HepG2 (cell line): ENCODE measurements around the gene TMEM198. TPM values are rescaled to one million over a fixed set of nuclear protein-coding genes. Genes with fewer than 3 reads are reported as not detected.
A peak's percentile ranks its signal among the peaks of the same experiment; 100 is the strongest.

Source experiments
- DR1 ChIP-seq: sonication (generic); formaldehyde crosslinking; IDR thresholded peaks from 2 replicates; pipeline ENCODE4 v1.8.0; 2021; ENCODE audit warnings: mild to moderate bottlenecking, missing genetic modification reagents, inconsistent platforms
- ELF4 ChIP-seq: sonication (generic); formaldehyde crosslinking; IDR thresholded peaks from 2 replicates; pipeline ENCODE4 v1.5.0; 2020; ENCODE audit warnings: missing genetic modification reagents, mild to moderate bottlenecking, moderate library complexity, borderline replicate concordance
- IRF2 ChIP-seq: IDR thresholded peaks from 2 replicates; pipeline ENCODE4 v1.6.1; 2018; ENCODE audit warnings: missing genetic modification reagents, missing compliant biosample characterization
- JUNB ChIP-seq: sonication (generic); formaldehyde crosslinking; IDR thresholded peaks from 2 replicates; pipeline ENCODE4 v1.8.0; 2022; ENCODE audit warnings: missing genetic modification reagents, mild to moderate bottlenecking, borderline replicate concordance
- KDM4B ChIP-seq: sonication (generic); formaldehyde crosslinking; IDR thresholded peaks from 2 replicates; pipeline ENCODE4 v1.4.0; 2020; ENCODE audit warnings: missing genetic modification reagents
- MAFF ChIP-seq: IDR thresholded peaks from 2 replicates; pipeline ENCODE4 v1.6.1; 2011; ENCODE audit warnings: low read depth, low read length, improper control_type of control experiment
- MAZ ChIP-seq, 2 experiments: sonication (generic) in 1 of 2; formaldehyde crosslinking in 1 of 2; IDR thresholded peaks; 2 replicates each; pipeline versions ENCODE4 v1.5.0 to v1.6.1; 2012 to 2020; ENCODE audit warnings: low read depth in 2 of 2, mild to moderate bottlenecking in 2 of 2, borderline replicate concordance in 1 of 2, improper control_type of control experiment in 1 of 2, low read length in 1 of 2, missing genetic modification reagents in 1 of 2, moderate library complexity in 1 of 2
- PHF20 ChIP-seq: sonication (generic); formaldehyde crosslinking; IDR thresholded peaks from 2 replicates; pipeline ENCODE4 v1.5.0; 2020; ENCODE audit warnings: mild to moderate bottlenecking, missing genetic modification reagents
- REXO4 ChIP-seq: sonication (generic); formaldehyde crosslinking; IDR thresholded peaks from 2 replicates; pipeline ENCODE4 v1.8.0; 2022; ENCODE audit warnings: missing genetic modification reagents, mild to moderate bottlenecking, borderline replicate concordance
- SRF ChIP-seq: IDR thresholded peaks from 2 replicates; pipeline ENCODE4 v1.6.1; 2011; ENCODE audit warnings: mild to moderate bottlenecking, low read depth, low read length, moderate library complexity
- ZMYM3 ChIP-seq: sonication (generic); formaldehyde crosslinking; IDR thresholded peaks from 2 replicates; pipeline ENCODE4 v1.5.1; 2020; ENCODE audit warnings: mild to moderate bottlenecking, missing genetic modification reagents
- ZNF235 ChIP-seq: sonication (generic); formaldehyde crosslinking; IDR thresholded peaks from 2 replicates; pipeline ENCODE4 v1.8.1; 2023; ENCODE audit warnings: mild to moderate bottlenecking, missing genetic modification reagents, borderline replicate concordance
- ZNF44 ChIP-seq: sonication (generic); formaldehyde crosslinking; IDR thresholded peaks from 2 replicates; pipeline ENCODE4 v1.5.1; 2020; ENCODE audit warnings: mild to moderate bottlenecking, missing genetic modification reagents
- ZNF550 ChIP-seq: sonication (generic); formaldehyde crosslinking; IDR thresholded peaks from 2 replicates; pipeline ENCODE4 v1.4.0; 2020; ENCODE audit warnings: mild to moderate bottlenecking, missing genetic modification reagents, borderline replicate concordance
- ZNF577 ChIP-seq: sonication (generic); formaldehyde crosslinking; IDR thresholded peaks from 2 replicates; pipeline ENCODE4 v1.4.0; 2020; ENCODE audit warnings: mild to moderate bottlenecking, low read depth, missing genetic modification reagents, borderline replicate concordance
- ZNF713 ChIP-seq: sonication (generic); formaldehyde crosslinking; IDR thresholded peaks from 2 replicates; pipeline ENCODE4 v1.4.0; 2020; ENCODE audit warnings: mild to moderate bottlenecking, missing genetic modification reagents
- polyA plus RNA-seq, 8 experiments: library from polyadenylated mRNA; depleted of rRNA in 3 of 8; stranded (reverse) in 7 of 8; unstranded in 1 of 8; fragments of >200 nt; fragmentation: Illumina TruSeq in 4 of 8; extraction: Trizol in 4 of 8; gene quantifications; 2 replicates each; pipeline versions ENCODE4 v1.2.1 to v1.2.3, GENCODE V29; 2011 to 2016; ENCODE audit warnings: low read depth in 4 of 8, missing spikeins in 1 of 8, mixed read lengths in 1 of 8; ENCODE audit not compliant: insufficient read depth in 1 of 8
- total RNA-seq, 5 experiments: library from RNA; depleted of rRNA; stranded (reverse); fragments of >200 nt; fragmentation: Illumina TruSeq; extraction: Trizol; gene quantifications; 2 replicates each; pipeline ENCODE4 v1.2.3, GENCODE V29; 2016; ENCODE audit warnings: low read depth in 1 of 5
- TF ChIP-seq, protein P1 (sequence below): sonication (generic); formaldehyde crosslinking; IDR thresholded peaks from 2 replicates; pipeline ENCODE4 v1.5.1; 2020; ENCODE audit warnings: mild to moderate bottlenecking, moderate library complexity, missing genetic modification reagents
- TF ChIP-seq, protein P2 (sequence below): sonication (generic); formaldehyde crosslinking; IDR thresholded peaks from 2 replicates; pipeline ENCODE4 v1.8.0; 2022; ENCODE audit warnings: mild to moderate bottlenecking, missing genetic modification reagents, moderate library complexity
- TF ChIP-seq, protein P3 (sequence below), 2 experiments: sonication (generic) in 1 of 2; formaldehyde crosslinking in 1 of 2; IDR thresholded peaks; 2 replicates each; pipeline versions ENCODE4 v1.4.0 to v1.6.1; 2016 to 2020; ENCODE audit warnings: borderline replicate concordance in 1 of 2, low read depth in 1 of 2, mild to moderate bottlenecking in 1 of 2, missing genetic modification reagents in 1 of 2
- TF ChIP-seq, protein P4 (sequence below): sonication (generic); formaldehyde crosslinking; IDR thresholded peaks from 2 replicates; pipeline ENCODE4 v1.4.0; 2020; ENCODE audit warnings: mild to moderate bottlenecking, missing genetic modification reagents

TMEM198 gene
- total and polyA plus RNA-seq, 2 of the 13 experiments (the other 11 are each of a cell fraction or from before 2014, with no cell fraction given), result 17.3 to 23.5 TPM

DNA sequence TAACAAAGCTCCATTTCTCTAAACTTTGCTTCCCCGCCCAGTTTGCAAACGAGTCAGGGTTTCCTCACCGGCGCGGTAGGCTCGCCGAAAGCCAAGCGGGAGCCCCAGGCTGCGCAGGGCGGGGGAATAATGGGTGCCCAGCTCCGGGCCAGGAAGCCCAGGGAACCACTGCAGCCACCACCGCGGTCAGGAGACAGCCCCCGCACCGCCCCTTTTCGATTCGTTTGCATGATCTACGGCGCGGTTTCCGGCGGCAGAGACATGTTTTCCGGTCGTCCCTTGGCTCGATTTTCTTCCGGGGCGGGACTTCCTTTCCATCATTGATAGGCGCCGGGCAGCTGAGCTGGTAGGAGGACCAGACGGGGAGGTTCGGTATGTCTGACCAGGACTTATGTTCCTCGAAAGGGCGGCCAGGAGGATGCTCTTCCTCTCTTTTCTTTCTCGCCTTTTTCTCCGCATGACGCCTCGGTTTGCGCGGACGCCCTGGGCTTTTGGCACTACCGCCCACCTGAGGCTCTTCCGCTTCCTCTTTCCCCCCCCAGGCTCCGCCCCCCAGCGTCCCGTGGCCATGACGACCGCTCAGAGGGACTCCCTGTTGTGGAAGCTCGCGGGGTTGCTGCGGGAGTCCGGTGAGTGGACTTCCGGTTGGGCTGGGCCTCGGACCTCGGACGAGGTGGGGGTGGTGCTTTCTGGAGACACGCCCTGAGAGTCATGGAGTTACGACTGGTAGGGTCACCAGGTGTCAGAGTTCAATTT, 53.9 kb downstream of the TMEM198 start, which contains the start of gene STK11IP (continued):
- peak; percentile 80; the same call in 1 of the 2 replicates for TF ChIP-seq ZNF44 (CRISPR knock-in tag)
- peak; percentile 70; the same call in 1 of the 2 replicates for TF ChIP-seq REXO4 (CRISPR knock-in tag)
- no peak for TF ChIP-seq MAFF
- peak; percentile 68 for TF ChIP-seq IRF2
- TF ChIP-seq DR1 (CRISPR knock-in tag), result no peak; the same call in 1 of the 2 replicates
- no peak for TF ChIP-seq ZNF550 (CRISPR knock-in tag)
- peak; percentile 96 for TF ChIP-seq PHF20 (CRISPR knock-in tag)
- TF ChIP-seq MAZ (IDR thresholded peaks at IDR 0.05; ENCODE audit: borderline replicate concordance, low read depth, low read length), result peak; percentile 84
- TF ChIP-seq MAZ (CRISPR knock-in tag; IDR thresholded peaks at IDR 0.05; ENCODE audit: low read depth), result peak; percentile 94
- TF ChIP-seq, protein P1, sequence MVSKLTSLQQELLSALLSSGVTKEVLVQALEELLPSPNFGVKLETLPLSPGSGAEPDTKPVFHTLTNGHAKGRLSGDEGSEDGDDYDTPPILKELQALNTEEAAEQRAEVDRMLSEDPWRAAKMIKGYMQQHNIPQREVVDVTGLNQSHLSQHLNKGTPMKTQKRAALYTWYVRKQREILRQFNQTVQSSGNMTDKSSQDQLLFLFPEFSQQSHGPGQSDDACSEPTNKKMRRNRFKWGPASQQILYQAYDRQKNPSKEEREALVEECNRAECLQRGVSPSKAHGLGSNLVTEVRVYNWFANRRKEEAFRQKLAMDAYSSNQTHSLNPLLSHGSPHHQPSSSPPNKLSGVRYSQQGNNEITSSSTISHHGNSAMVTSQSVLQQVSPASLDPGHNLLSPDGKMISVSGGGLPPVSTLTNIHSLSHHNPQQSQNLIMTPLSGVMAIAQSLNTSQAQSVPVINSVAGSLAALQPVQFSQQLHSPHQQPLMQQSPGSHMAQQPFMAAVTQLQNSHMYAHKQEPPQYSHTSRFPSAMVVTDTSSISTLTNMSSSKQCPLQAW, result peak; percentile 93
- no peak for TF ChIP-seq ZNF235
- TF ChIP-seq ZNF577 (CRISPR knock-in tag), result no peak
- TF ChIP-seq, protein P2, sequence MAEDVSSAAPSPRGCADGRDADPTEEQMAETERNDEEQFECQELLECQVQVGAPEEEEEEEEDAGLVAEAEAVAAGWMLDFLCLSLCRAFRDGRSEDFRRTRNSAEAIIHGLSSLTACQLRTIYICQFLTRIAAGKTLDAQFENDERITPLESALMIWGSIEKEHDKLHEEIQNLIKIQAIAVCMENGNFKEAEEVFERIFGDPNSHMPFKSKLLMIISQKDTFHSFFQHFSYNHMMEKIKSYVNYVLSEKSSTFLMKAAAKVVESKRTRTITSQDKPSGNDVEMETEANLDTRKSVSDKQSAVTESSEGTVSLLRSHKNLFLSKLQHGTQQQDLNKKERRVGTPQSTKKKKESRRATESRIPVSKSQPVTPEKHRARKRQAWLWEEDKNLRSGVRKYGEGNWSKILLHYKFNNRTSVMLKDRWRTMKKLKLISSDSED (CRISPR knock-in tag), result no peak; the same call in 1 of the 2 replicates
- peak; percentile 15; the same call in 1 of the 2 replicates for TF ChIP-seq SRF
- TF ChIP-seq ELF4, result peak; percentile 99
- 0 out of 2 replicates have a peak, but pooled peaks have one; percentile 40 for TF ChIP-seq KDM4B
- TF ChIP-seq, protein P3, sequence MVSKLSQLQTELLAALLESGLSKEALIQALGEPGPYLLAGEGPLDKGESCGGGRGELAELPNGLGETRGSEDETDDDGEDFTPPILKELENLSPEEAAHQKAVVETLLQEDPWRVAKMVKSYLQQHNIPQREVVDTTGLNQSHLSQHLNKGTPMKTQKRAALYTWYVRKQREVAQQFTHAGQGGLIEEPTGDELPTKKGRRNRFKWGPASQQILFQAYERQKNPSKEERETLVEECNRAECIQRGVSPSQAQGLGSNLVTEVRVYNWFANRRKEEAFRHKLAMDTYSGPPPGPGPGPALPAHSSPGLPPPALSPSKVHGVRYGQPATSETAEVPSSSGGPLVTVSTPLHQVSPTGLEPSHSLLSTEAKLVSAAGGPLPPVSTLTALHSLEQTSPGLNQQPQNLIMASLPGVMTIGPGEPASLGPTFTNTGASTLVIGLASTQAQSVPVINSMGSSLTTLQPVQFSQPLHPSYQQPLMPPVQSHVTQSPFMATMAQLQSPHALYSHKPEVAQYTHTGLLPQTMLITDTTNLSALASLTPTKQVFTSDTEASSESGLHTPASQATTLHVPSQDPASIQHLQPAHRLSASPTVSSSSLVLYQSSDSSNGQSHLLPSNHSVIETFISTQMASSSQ (IDR thresholded peaks at IDR 0.05; ENCODE audit: low read depth), result no peak
- TF ChIP-seq, protein P3 (CRISPR knock-in tag; IDR thresholded peaks at IDR 0.05; ENCODE audit: borderline replicate concordance), result peak; percentile 69; the same call in 1 of the 2 replicates
- TF ChIP-seq ZNF713 (CRISPR knock-in tag), result no peak; the same call in 1 of the 2 replicates
- TF ChIP-seq, protein P4, sequence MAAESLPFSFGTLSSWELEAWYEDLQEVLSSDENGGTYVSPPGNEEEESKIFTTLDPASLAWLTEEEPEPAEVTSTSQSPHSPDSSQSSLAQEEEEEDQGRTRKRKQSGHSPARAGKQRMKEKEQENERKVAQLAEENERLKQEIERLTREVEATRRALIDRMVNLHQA (CRISPR knock-in tag), result no peak
- TF ChIP-seq ZMYM3 (CRISPR knock-in tag), result 0 out of 2 replicates have a peak, but pooled peaks have one; percentile 20
- TF ChIP-seq JUNB (CRISPR knock-in tag), result peak; percentile 11; the same call in 1 of the 2 replicates
